Measurements from ENCODE around the gene NOTCH1. TPM values are rescaled to one million over a fixed set of nuclear protein-coding genes. Genes with fewer than 3 reads are reported as not detected.

The NOTCH1 gene
- polyA plus RNA-seq (2013, experiment 1 of 2): 19.0 TPM
- 21.8 TPM for polyA plus RNA-seq (2013, experiment 2 of 2)

DNA sequence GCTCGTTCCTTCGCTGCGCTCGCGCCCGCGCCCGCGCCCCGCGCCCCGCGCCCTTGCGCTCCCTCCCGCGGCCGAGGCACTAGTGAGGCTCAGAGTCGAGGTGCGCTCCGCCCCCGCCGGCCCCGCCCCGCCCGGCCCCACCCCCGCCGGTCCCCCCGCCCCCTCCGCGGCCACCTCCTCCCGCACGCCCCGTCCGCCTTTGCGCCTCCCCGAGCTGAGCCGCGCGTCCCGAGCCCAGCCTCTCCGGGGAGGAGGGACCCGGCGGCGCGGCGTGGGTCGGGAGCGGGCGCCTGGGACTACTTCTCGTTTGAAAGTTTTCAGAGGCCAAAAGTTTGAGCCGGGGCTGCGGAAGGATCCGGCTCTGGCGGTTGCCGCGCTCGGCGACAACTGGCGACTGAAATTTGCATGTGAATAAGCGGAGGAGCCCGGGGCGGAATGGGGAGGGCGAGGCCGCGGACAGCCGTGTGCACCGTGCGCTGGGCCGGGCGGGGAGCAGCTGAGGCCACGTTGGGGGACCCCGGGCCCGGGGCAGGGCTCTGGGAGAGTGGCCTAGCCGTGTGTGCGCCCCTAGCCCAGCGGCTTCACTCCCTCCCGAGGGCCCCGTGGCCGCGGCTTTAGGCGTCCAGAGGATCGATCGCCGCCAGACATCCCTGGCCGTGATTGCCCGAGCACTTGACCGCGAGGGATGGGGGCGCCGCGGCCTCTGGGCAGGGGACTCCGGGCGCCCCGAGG, at the start of gene NOTCH1:
Gene NOTCH1 (minus strand): TSS at position 84 of the 732 bp plus-strand sequence. CDS start 262 bp downstream, outside the sequence.
- peak within 1 kb of the TSS; percentile 92 for H3K27ac ChIP-seq (ENCODE audit: low read depth, low read length)
- peak within 1 kb of the TSS; percentile 84 for H3K4me3 ChIP-seq (ENCODE audit: low read length)
- H3K27me3 ChIP-seq (ENCODE audit: insufficient read depth, low read length): peaks cover 6% of the 10 kb centered on the region; the same call in 1 of the 2 replicates
- peak within 1 kb of the TSS; percentile 76 for H3K9ac ChIP-seq (ENCODE audit: low read depth, low read length)
- H3K4me1 ChIP-seq (ENCODE audit: insufficient read depth, low read length): peaks cover 24% of the 10 kb centered on the region
- no peaks in the 10 kb centered on the region for H3K9me3 ChIP-seq (ENCODE audit: insufficient read depth, low read depth, low read length)
- peaks cover 24% of the 10 kb centered on the region for H3K36me3 ChIP-seq (ENCODE audit: insufficient read depth, low read length)
- WGBS: under 1% methylated on average over 83 of the region's 94 CpGs

DNA sequence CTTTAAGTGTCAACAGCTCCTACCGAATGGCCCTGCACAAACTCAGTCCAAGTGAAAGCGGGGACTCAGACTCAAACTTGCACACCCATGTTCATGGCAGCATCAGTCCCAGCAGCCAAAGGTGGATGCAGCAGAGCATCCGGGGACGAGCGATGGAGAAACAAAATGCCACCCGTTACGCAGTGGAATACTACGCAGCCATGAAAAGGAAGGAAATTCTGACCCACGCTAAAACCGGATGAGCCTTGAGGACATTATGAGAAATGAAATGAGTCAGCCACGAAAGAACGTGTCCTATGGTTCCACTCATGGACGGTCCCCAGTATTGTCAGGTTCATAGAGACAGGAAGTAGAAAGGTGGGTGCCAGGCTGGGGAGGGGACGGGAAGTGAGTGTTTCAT, 48.6 kb upstream of the NOTCH1 start:
- 94% methylated on average over 14 of the region's 14 CpGs for WGBS
- H3K9ac ChIP-seq (ENCODE audit: low read depth, low read length): no peak overlapping the region
- H3K4me3 ChIP-seq (ENCODE audit: low read length): no peak overlapping the region
- no peaks in the 10 kb centered on the region for H3K36me3 ChIP-seq (ENCODE audit: insufficient read depth, low read length)
- no peaks in the 10 kb centered on the region for H3K4me1 ChIP-seq (ENCODE audit: insufficient read depth, low read length)
- no peak overlapping the region for H3K27ac ChIP-seq (ENCODE audit: low read depth, low read length)
- no peaks in the 10 kb centered on the region for H3K27me3 ChIP-seq (ENCODE audit: insufficient read depth, low read length)
- H3K9me3 ChIP-seq (ENCODE audit: insufficient read depth, low read depth, low read length): no peaks in the 10 kb centered on the region

DNA sequence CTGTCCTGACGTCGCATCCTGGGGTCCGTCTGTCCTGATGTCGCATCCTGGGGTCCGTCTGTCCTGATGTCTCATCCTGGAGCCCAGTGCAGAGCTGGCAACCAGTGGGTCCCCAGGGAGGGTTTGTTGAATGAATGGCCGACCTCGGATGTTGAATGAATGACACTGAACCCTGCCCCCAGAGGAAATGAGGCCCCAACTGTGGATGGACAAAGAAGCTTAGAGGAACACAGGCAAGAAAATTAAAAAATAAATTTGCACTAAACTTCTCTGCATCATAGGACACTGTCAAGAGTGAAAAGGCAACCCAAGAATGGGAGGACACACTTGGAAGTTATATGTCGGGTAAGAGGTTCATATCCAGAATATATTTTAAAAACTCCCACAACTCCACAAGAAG, 47.7 kb upstream of the NOTCH1 start:
- Histone ChIP-seq H3K9me3 (ENCODE audit: insufficient read depth, low read depth, low read length) (no peaks in the 10 kb centered on the region), H3K27ac (ENCODE audit: low read depth, low read length) (no peak overlapping the region), H3K4me1 (ENCODE audit: insufficient read depth, low read length) (peaks cover 6% of the 10 kb centered on the region; the same call in 1 of the 2 replicates), H3K36me3 (ENCODE audit: insufficient read depth, low read length) (no peaks in the 10 kb centered on the region), H3K4me3 (ENCODE audit: low read length) (no peak overlapping the region), H3K9ac (ENCODE audit: low read depth, low read length) (no peak overlapping the region), H3K27me3 (ENCODE audit: insufficient read depth, low read length) (no peaks in the 10 kb centered on the region)
- WGBS: 93% methylated on average over 8 of the region's 8 CpGs

GRCh38 chr9:136592666-136593065, 46.8 kb upstream of the NOTCH1 start:
- no peak overlapping the region for H3K9ac ChIP-seq (ENCODE audit: low read depth, low read length)
- H3K4me3 ChIP-seq (ENCODE audit: low read length): no peak overlapping the region
- no peaks in the 10 kb centered on the region for H3K9me3 ChIP-seq (ENCODE audit: insufficient read depth, low read depth, low read length)
- no peaks in the 10 kb centered on the region for H3K27me3 ChIP-seq (ENCODE audit: insufficient read depth, low read length)
- H3K27ac ChIP-seq (ENCODE audit: low read depth, low read length): no peak overlapping the region
- no peaks in the 10 kb centered on the region for H3K36me3 ChIP-seq (ENCODE audit: insufficient read depth, low read length)
- 91% methylated on average over 13 of the region's 13 CpGs for WGBS
- peaks cover 10% of the 10 kb centered on the region; the same call in 1 of the 2 replicates for H3K4me1 ChIP-seq (ENCODE audit: insufficient read depth, low read length)

DNA sequence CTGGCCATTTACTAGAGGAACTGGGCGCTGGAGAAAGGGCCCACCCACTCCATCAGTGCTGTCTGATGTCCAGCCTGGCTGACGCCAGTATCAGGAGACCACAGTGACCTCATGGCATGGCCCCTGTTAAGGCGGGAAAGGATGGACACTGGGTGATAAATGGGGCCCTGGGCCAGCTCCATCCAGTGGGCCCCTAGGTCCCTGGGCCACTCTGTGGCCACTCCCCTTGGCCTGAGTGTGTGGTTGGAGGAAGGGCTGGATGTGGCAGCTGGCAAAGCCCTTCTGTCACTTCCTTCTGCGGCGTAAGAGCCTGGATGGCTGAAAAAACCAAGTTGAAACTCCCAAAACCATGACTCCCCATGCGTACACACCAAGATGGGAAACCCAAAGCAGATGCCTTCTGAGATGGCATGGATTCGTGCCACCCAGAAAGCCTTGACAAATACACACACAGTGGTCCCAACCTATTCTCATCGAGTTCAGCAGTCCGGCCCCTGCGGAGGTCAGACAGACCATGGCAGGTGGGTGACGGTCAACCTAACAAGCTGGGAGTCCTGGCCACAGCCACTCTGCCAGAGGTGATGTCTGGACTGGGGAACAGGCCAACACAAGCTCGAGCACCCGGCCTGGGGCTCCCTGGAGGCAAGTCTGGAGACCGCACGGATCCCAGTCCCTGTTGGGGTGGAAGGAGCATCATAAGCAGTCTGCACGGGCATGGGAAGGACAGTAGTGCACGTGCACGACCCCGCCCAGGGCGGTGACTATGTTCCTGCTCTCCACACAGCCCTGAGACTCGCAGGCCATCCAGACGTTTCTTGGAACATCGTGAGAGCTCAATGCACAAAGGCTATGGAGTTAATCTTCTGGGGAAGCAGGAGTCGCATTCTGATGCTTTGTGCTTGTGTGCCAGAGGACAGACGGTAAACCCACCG, 45.2 kb upstream of the NOTCH1 start:
- H3K27me3 ChIP-seq (ENCODE audit: insufficient read depth, low read length): no peaks in the 10 kb centered on the region
- no peak overlapping the region for H3K27ac ChIP-seq (ENCODE audit: low read depth, low read length)
- H3K4me3 ChIP-seq (ENCODE audit: low read length): no peak overlapping the region
- H3K9me3 ChIP-seq (ENCODE audit: insufficient read depth, low read depth, low read length): no peaks in the 10 kb centered on the region
- 93% methylated on average over 26 of the region's 26 CpGs for WGBS
- peaks cover 14% of the 10 kb centered on the region; the same call in 1 of the 2 replicates for H3K4me1 ChIP-seq (ENCODE audit: insufficient read depth, low read length)
- no peaks in the 10 kb centered on the region for H3K36me3 ChIP-seq (ENCODE audit: insufficient read depth, low read length)
- no peak overlapping the region for H3K9ac ChIP-seq (ENCODE audit: low read depth, low read length)

- Histone ChIP-seq H3K9me3 (ENCODE audit: insufficient read depth, low read depth, low read length) (no peaks in the 10 kb centered on the region), H3K9ac (ENCODE audit: low read depth, low read length) (no peak overlapping the region), H3K27ac (ENCODE audit: low read depth, low read length) (no peak overlapping the region), H3K4me3 (ENCODE audit: low read length) (no peak overlapping the region), H3K36me3 (ENCODE audit: insufficient read depth, low read length) (no peaks in the 10 kb centered on the region), H3K4me1 (ENCODE audit: insufficient read depth, low read length) (peaks cover 14% of the 10 kb centered on the region; the same call in 1 of the 2 replicates), H3K27me3 (ENCODE audit: insufficient read depth, low read length) (no peaks in the 10 kb centered on the region)
- WGBS: 92% methylated on average over 28 of the region's 29 CpGs
Measured at GRCh38 chr9:136589766-136590763, 44.2 kb upstream of the NOTCH1 start.

GRCh38 chr9:136588663-136589464, 43.0 kb upstream of the NOTCH1 start:
- peak overlapping the region; percentile 97 for H3K27ac ChIP-seq (ENCODE audit: low read depth, low read length)

GRCh38 chr9:136587944-136588662, 42.3 kb upstream of the NOTCH1 start:
- Histone ChIP-seq H3K9ac (ENCODE audit: low read depth, low read length) (peak overlapping the region; percentile 66), H3K27ac (ENCODE audit: low read depth, low read length) (peak overlapping the region; percentile 97), H3K9me3 (ENCODE audit: insufficient read depth, low read depth, low read length) (no peaks in the 10 kb centered on the region), H3K4me3 (ENCODE audit: low read length) (peak overlapping the region; percentile 33; the same call in 1 of the 2 replicates), H3K4me1 (ENCODE audit: insufficient read depth, low read length) (peaks cover 18% of the 10 kb centered on the region; the same call in 1 of the 2 replicates), H3K36me3 (ENCODE audit: insufficient read depth, low read length) (no peaks in the 10 kb centered on the region), H3K27me3 (ENCODE audit: insufficient read depth, low read length) (no peaks in the 10 kb centered on the region)
- WGBS: under 1% methylated on average over 22 of the region's 22 CpGs

More at GRCh38 chr9:136588663-136589464, 43.0 kb upstream of the NOTCH1 start:
- H3K4me1 ChIP-seq (ENCODE audit: insufficient read depth, low read length): peaks cover 18% of the 10 kb centered on the region; the same call in 1 of the 2 replicates
- 0 out of 2 replicates have a peak overlapping the region, but pooled peaks have one; percentile 26 for H3K4me3 ChIP-seq (ENCODE audit: low read length)
- no peaks in the 10 kb centered on the region for H3K36me3 ChIP-seq (ENCODE audit: insufficient read depth, low read length)
- WGBS: 38% methylated on average over 21 of the region's 21 CpGs
- H3K9me3 ChIP-seq (ENCODE audit: insufficient read depth, low read depth, low read length): no peaks in the 10 kb centered on the region
- H3K9ac ChIP-seq (ENCODE audit: low read depth, low read length): peak overlapping the region; percentile 66
- no peaks in the 10 kb centered on the region for H3K27me3 ChIP-seq (ENCODE audit: insufficient read depth, low read length)

GRCh38 chr9:136587145-136587943, 41.5 kb upstream of the NOTCH1 start:
- Histone ChIP-seq H3K4me1 (ENCODE audit: insufficient read depth, low read length) (peaks cover 18% of the 10 kb centered on the region; the same call in 1 of the 2 replicates), H3K36me3 (ENCODE audit: insufficient read depth, low read length) (no peaks in the 10 kb centered on the region), H3K9me3 (ENCODE audit: insufficient read depth, low read depth, low read length) (no peaks in the 10 kb centered on the region), H3K27me3 (ENCODE audit: insufficient read depth, low read length) (no peaks in the 10 kb centered on the region), H3K27ac (ENCODE audit: low read depth, low read length) (peak overlapping the region; percentile 97), H3K9ac (ENCODE audit: low read depth, low read length) (peak overlapping the region; percentile 53), H3K4me3 (ENCODE audit: low read length) (peak overlapping the region; percentile 37)
- WGBS: 8% methylated on average over 33 of the region's 33 CpGs
